ENCODE data around the gene HOXA2. TPM values are rescaled to one million over a fixed set of nuclear protein-coding genes. Genes with fewer than 3 reads are reported as not detected.

HOXA2 gene
- total and polyA plus RNA-seq, 2 of the 13 experiments (the other 11 are each of a cell fraction or from before 2014, with no cell fraction given) = 0.22 to 0.29 TPM

- TF ChIP-seq ZBTB4 (CRISPR knock-in tag; IDR thresholded peaks at IDR 0.05; ENCODE audit: borderline replicate concordance) = peak; percentile 75; the same call in 1 of the 2 replicates
- peak; percentile 83 for TF ChIP-seq PATZ1 (CRISPR knock-in tag; IDR thresholded peaks at IDR 0.05)
- no peak for TF ChIP-seq STAT6 (CRISPR knock-in tag; IDR thresholded peaks at IDR 0.05; ENCODE audit: borderline replicate concordance)
- TF ChIP-seq ZBTB44 (CRISPR knock-in tag; IDR thresholded peaks at IDR 0.05) = no peak
- peak; percentile 35; the same call in 1 of the 2 replicates for TF ChIP-seq ZNF446 (CRISPR knock-in tag; IDR thresholded peaks at IDR 0.05)
- TF ChIP-seq CENPX (CRISPR knock-in tag; IDR thresholded peaks at IDR 0.05) = no peak
- no peak for TF ChIP-seq SP140L (CRISPR knock-in tag; IDR thresholded peaks at IDR 0.05; ENCODE audit: borderline replicate concordance)
- TF ChIP-seq ZNF577 (CRISPR knock-in tag; IDR thresholded peaks at IDR 0.05; ENCODE audit: borderline replicate concordance, low read depth) = no peak
- no peak for TF ChIP-seq FOXM1 (CRISPR knock-in tag; IDR thresholded peaks at IDR 0.05)
- peak; percentile 90 for TF ChIP-seq ZMYM4 (CRISPR knock-in tag; IDR thresholded peaks at IDR 0.05)
- TF ChIP-seq DR1 (CRISPR knock-in tag; IDR thresholded peaks at IDR 0.05) = no peak
- peak; percentile 69 for TF ChIP-seq ZBTB7A (CRISPR knock-in tag; IDR thresholded peaks at IDR 0.05)
- TF ChIP-seq REL (CRISPR knock-in tag; conservative IDR thresholded peaks at IDR 0.05) = no peak
- TF ChIP-seq ZNF234 (CRISPR knock-in tag; conservative IDR thresholded peaks at IDR 0.05) = no peak
- TF ChIP-seq HNF4A (CRISPR knock-in tag; IDR thresholded peaks at IDR 0.05) = peak; percentile 63
- TF ChIP-seq ZBTB14 (CRISPR knock-in tag; IDR thresholded peaks at IDR 0.05) = peak; percentile 36; the same call in 1 of the 2 replicates
- peak; percentile 58; the same call in 1 of the 2 replicates for TF ChIP-seq ZNF703 (CRISPR knock-in tag; IDR thresholded peaks at IDR 0.05; ENCODE audit: borderline replicate concordance)
Measured at GRCh38 chr7:27130540-27131389, 28.3 kb upstream of the HOXA2 start, which contains the start of gene HOXA4 (continued).

Data from HepG2 (cell line).